ENCODE measurements around the gene C1QTNF4.

C1QTNF4 gene

GRCh38 chr11:47545298-47545697 lies 48.9 kb downstream of the C1QTNF4 start:
- H3K4me3 ChIP-seq = no peak overlapping the region
- no peak overlapping the region for H3K27ac ChIP-seq

GRCh38 chr11:47541070-47541469 lies 53.1 kb downstream of the C1QTNF4 start:
- Histone ChIP-seq H3K4me3 (no peak overlapping the region), H3K27ac (peak overlapping the region in 6 of 21 experiments; percentile 1 to 78 (median 50))

- Histone ChIP-seq H3K4me3 (no peak overlapping the region), H3K27ac (peak overlapping the region in 6 of 21 experiments; percentile 1 to 78 (median 38))
These were observed 54.6 kb downstream of the C1QTNF4 start for GRCh38 chr11:47539681-47540039.
